ENCODE results near the gene CD80.
A peak's percentile ranks its signal among the peaks of the same experiment; 100 is the strongest.

CD80 gene

GRCh38 chr3:119531151-119531550 is 28.3 kb downstream of the CD80 start:
- Histone ChIP-seq H2AK5ac (ENCODE audit: low read length, severe bottlenecking) (no peak overlapping the region), H4K8ac (ENCODE audit: low read length) (no peak overlapping the region), H2BK120ac (ENCODE audit: low read depth, low read length) (no peak overlapping the region), H3K4ac (ENCODE audit: low read depth in 1 of 2, low read length in 2 of 2) (no peak overlapping the region), H3K27ac (ENCODE audit: low read length, poor library complexity, severe bottlenecking) (no peak overlapping the region), H2BK15ac (ENCODE audit: low read depth, poor library complexity, severe bottlenecking) (no peak overlapping the region), H3K9me3 (ENCODE audit: control insufficient read depth, low read length) (no peaks in the 10 kb centered on the region), H3K36me3 (ENCODE audit: control insufficient read depth in 1 of 2, insufficient read depth in 2 of 2, low read depth in 1 of 2, low read length in 2 of 2) (peaks cover 0 to 4% of the 10 kb centered on the region in 2 experiments), H3K4me2 (ENCODE audit: low read length, poor library complexity, severe bottlenecking) (no peak overlapping the region), H3K27me3 (ENCODE audit: control insufficient read depth in 1 of 2, insufficient read depth in 1 of 2, low read length in 2 of 2) (no peaks in the 10 kb centered on the region), H4K91ac (ENCODE audit: low read length) (no peak overlapping the region), H3K23ac (ENCODE audit: low read length in 2 of 2) (no peak overlapping the region), H3K79me1 (replicated peaks; ENCODE audit: low read length, poor library complexity, severe bottlenecking) (no peaks in the 10 kb centered on the region), H2BK5ac (ENCODE audit: low read depth, low read length, poor library complexity, severe bottlenecking) (no peak overlapping the region), H3K18ac (ENCODE audit: low read depth in 1 of 2, low read length in 2 of 2) (no peak overlapping the region), H3K4me3 (ENCODE audit: insufficient read depth in 1 of 2, low read depth in 1 of 2, low read length in 2 of 2) (no peak overlapping the region), H3K14ac (ENCODE audit: low read length in 2 of 2) (no peak overlapping the region), H2BK12ac (ENCODE audit: low read length in 2 of 2) (no peak overlapping the region), H3K4me1 (ENCODE audit: control insufficient read depth, insufficient read depth, low read depth, low read length) (no peaks in the 10 kb centered on the region), H2AFZ (ENCODE audit: low read depth, low read length) (no peak overlapping the region), H3K9ac (ENCODE audit: low read length) (no peak overlapping the region)
- no peak for DNase-seq
- WGBS = 94% methylated on average over 4 of the region's 4 CpGs

GRCh38 chr3:119530456-119530855 is 29.0 kb downstream of the CD80 start:
- Histone ChIP-seq H3K4me2 (ENCODE audit: low read length, poor library complexity, severe bottlenecking) (peak overlapping the region; percentile 7), H3K79me1 (replicated peaks; ENCODE audit: low read length, poor library complexity, severe bottlenecking) (no peaks in the 10 kb centered on the region)

GRCh38 chr3:119529883-119530282 is 29.5 kb downstream of the CD80 start:
- Histone ChIP-seq H3K23ac (ENCODE audit: low read length in 2 of 2) (no peak overlapping the region), H3K14ac (ENCODE audit: low read length in 2 of 2) (no peak overlapping the region), H2BK15ac (ENCODE audit: low read depth, poor library complexity, severe bottlenecking) (no peak overlapping the region), H3K9me3 (ENCODE audit: control insufficient read depth, low read length) (no peaks in the 10 kb centered on the region), H2BK5ac (ENCODE audit: low read depth, low read length, poor library complexity, severe bottlenecking) (no peak overlapping the region), H2BK12ac (ENCODE audit: low read length in 2 of 2) (no peak overlapping the region), H2AFZ (ENCODE audit: low read depth, low read length) (no peak overlapping the region), H4K8ac (ENCODE audit: low read length) (no peak overlapping the region), H3K4ac (ENCODE audit: low read depth in 1 of 2, low read length in 2 of 2) (no peak overlapping the region), H3K27ac (ENCODE audit: low read length, poor library complexity, severe bottlenecking) (no peak overlapping the region), H3K79me1 (replicated peaks; ENCODE audit: low read length, poor library complexity, severe bottlenecking) (no peaks in the 10 kb centered on the region), H3K9ac (ENCODE audit: low read length) (no peak overlapping the region), H3K4me3 (ENCODE audit: insufficient read depth in 1 of 2, low read depth in 1 of 2, low read length in 2 of 2) (no peak overlapping the region), H3K4me1 (ENCODE audit: control insufficient read depth, insufficient read depth, low read depth, low read length) (no peaks in the 10 kb centered on the region), H4K91ac (ENCODE audit: low read length) (no peak overlapping the region), H3K27me3 (ENCODE audit: control insufficient read depth in 1 of 2, insufficient read depth in 1 of 2, low read length in 2 of 2) (no peaks in the 10 kb centered on the region), H3K18ac (ENCODE audit: low read depth in 1 of 2, low read length in 2 of 2) (no peak overlapping the region), H2BK120ac (ENCODE audit: low read depth, low read length) (no peak overlapping the region), H3K4me2 (ENCODE audit: low read length, poor library complexity, severe bottlenecking) (no peak overlapping the region), H2AK5ac (ENCODE audit: low read length, severe bottlenecking) (no peak overlapping the region), H3K36me3 (ENCODE audit: control insufficient read depth in 1 of 2, insufficient read depth in 2 of 2, low read depth in 1 of 2, low read length in 2 of 2) (peaks cover 0 to 12% of the 10 kb centered on the region in 2 experiments)
- peak; percentile 22 for DNase-seq

More at GRCh38 chr3:119530456-119530855, 29.0 kb downstream of the CD80 start:
- H3K14ac ChIP-seq (ENCODE audit: low read length in 2 of 2) = no peak overlapping the region
- peaks cover 0 to 9% of the 10 kb centered on the region in 2 experiments for H3K36me3 ChIP-seq (ENCODE audit: control insufficient read depth in 1 of 2, insufficient read depth in 2 of 2, low read depth in 1 of 2, low read length in 2 of 2)
- H2AFZ ChIP-seq (ENCODE audit: low read depth, low read length) = no peak overlapping the region
- H4K8ac ChIP-seq (ENCODE audit: low read length) = no peak overlapping the region
- no peak overlapping the region for H2BK15ac ChIP-seq (ENCODE audit: low read depth, poor library complexity, severe bottlenecking)
- DNase-seq = no peak
- no peaks in the 10 kb centered on the region for H3K4me1 ChIP-seq (ENCODE audit: control insufficient read depth, insufficient read depth, low read depth, low read length)
- no peak overlapping the region for H2BK120ac ChIP-seq (ENCODE audit: low read depth, low read length)
- H2BK5ac ChIP-seq (ENCODE audit: low read depth, low read length, poor library complexity, severe bottlenecking) = no peak overlapping the region
- H2AK5ac ChIP-seq (ENCODE audit: low read length, severe bottlenecking) = peak overlapping the region; percentile 83
- H2BK12ac ChIP-seq (ENCODE audit: low read length in 2 of 2) = no peak overlapping the region
- H3K27ac ChIP-seq (ENCODE audit: low read length, poor library complexity, severe bottlenecking) = peak overlapping the region; percentile 20
- no peaks in the 10 kb centered on the region for H3K9me3 ChIP-seq (ENCODE audit: control insufficient read depth, low read length)
- 83% methylated on average over 1 of the region's 2 CpGs for WGBS
- no peak overlapping the region for H3K23ac ChIP-seq (ENCODE audit: low read length in 2 of 2)
- no peak overlapping the region for H4K91ac ChIP-seq (ENCODE audit: low read length)
- no peak overlapping the region for H3K18ac ChIP-seq (ENCODE audit: low read depth in 1 of 2, low read length in 2 of 2)
- no peak overlapping the region for H3K9ac ChIP-seq (ENCODE audit: low read length)
- no peak overlapping the region for H3K4ac ChIP-seq (ENCODE audit: low read depth in 1 of 2, low read length in 2 of 2)
- H3K4me3 ChIP-seq (ENCODE audit: insufficient read depth in 1 of 2, low read depth in 1 of 2, low read length in 2 of 2) = no peak overlapping the region
- no peaks in the 10 kb centered on the region for H3K27me3 ChIP-seq (ENCODE audit: control insufficient read depth in 1 of 2, insufficient read depth in 1 of 2, low read length in 2 of 2)

- H3K18ac ChIP-seq (ENCODE audit: low read depth in 1 of 2, low read length in 2 of 2) = no peak overlapping the region
- H3K4me1 ChIP-seq (ENCODE audit: control insufficient read depth, insufficient read depth, low read depth, low read length) = no peaks in the 10 kb centered on the region
- H3K79me1 ChIP-seq (replicated peaks; ENCODE audit: low read length, poor library complexity, severe bottlenecking) = no peaks in the 10 kb centered on the region
- no peak overlapping the region for H3K14ac ChIP-seq (ENCODE audit: low read length in 2 of 2)
- no peak overlapping the region for H2BK12ac ChIP-seq (ENCODE audit: low read length in 2 of 2)
- H3K36me3 ChIP-seq (ENCODE audit: control insufficient read depth in 1 of 2, insufficient read depth in 2 of 2, low read depth in 1 of 2, low read length in 2 of 2) = peaks cover 2 to 34% of the 10 kb centered on the region in 2 experiments
- H4K91ac ChIP-seq (ENCODE audit: low read length) = no peak overlapping the region
- no peak overlapping the region for H3K4ac ChIP-seq (ENCODE audit: low read depth in 1 of 2, low read length in 2 of 2)
- no peak overlapping the region for H2AK5ac ChIP-seq (ENCODE audit: low read length, severe bottlenecking)
- no peak for DNase-seq
- no peak overlapping the region for H2BK120ac ChIP-seq (ENCODE audit: low read depth, low read length)
- no peaks in the 10 kb centered on the region for H3K9me3 ChIP-seq (ENCODE audit: control insufficient read depth, low read length)
- H3K27me3 ChIP-seq (ENCODE audit: control insufficient read depth in 1 of 2, insufficient read depth in 1 of 2, low read length in 2 of 2) = no peaks in the 10 kb centered on the region
- H4K8ac ChIP-seq (ENCODE audit: low read length) = no peak overlapping the region
- no peak overlapping the region for H2BK15ac ChIP-seq (ENCODE audit: low read depth, poor library complexity, severe bottlenecking)
- no peak overlapping the region for H2AFZ ChIP-seq (ENCODE audit: low read depth, low read length)
- H3K4me2 ChIP-seq (ENCODE audit: low read length, poor library complexity, severe bottlenecking) = no peak overlapping the region
- WGBS = 100% methylated on average over 1 of the region's 5 CpGs
- H3K9ac ChIP-seq (ENCODE audit: low read length) = no peak overlapping the region
- no peak overlapping the region for H3K23ac ChIP-seq (ENCODE audit: low read length in 2 of 2)
- no peak overlapping the region for H3K27ac ChIP-seq (ENCODE audit: low read length, poor library complexity, severe bottlenecking)
- no peak overlapping the region for H2BK5ac ChIP-seq (ENCODE audit: low read depth, low read length, poor library complexity, severe bottlenecking)
- no peak overlapping the region for H3K4me3 ChIP-seq (ENCODE audit: insufficient read depth in 1 of 2, low read depth in 1 of 2, low read length in 2 of 2)
Measured at GRCh38 chr3:119527714-119528113, 31.7 kb downstream of the CD80 start.
